Measurements from ENCODE around the gene PLIN3. TPM values are rescaled to one million over a fixed set of nuclear protein-coding genes. Genes with fewer than 3 reads are reported as not detected.

Gene PLIN3
- total RNA-seq, 1 experiment from 2014 or later = 104 TPM

- Histone ChIP-seq H3K36me3 (ENCODE audit: low read depth) (0 out of 2 replicates have a peak, but pooled peaks cover 3% of the 10 kb centered on the region), H3K9me3 (ENCODE audit: insufficient read depth, low read depth) (no peaks in the 10 kb centered on the region), H3K27ac (no peak overlapping the region), H4K20me1 (ENCODE audit: insufficient read depth) (no peaks in the 10 kb centered on the region), H3K27me3 (ENCODE audit: insufficient read depth, low read depth) (no peaks in the 10 kb centered on the region), H3K79me2 (ENCODE audit: low read depth) (peaks cover 25% of the 10 kb centered on the region), H3F3A (ENCODE audit: insufficient read depth, low read depth) (peaks cover 20% of the 10 kb centered on the region), H2AFZ (no peak overlapping the region), H3K9me2 (ENCODE audit: insufficient read depth) (no peaks in the 10 kb centered on the region), H3K4me1 (replicated peaks; ENCODE audit: insufficient read depth) (peaks cover 24% of the 10 kb centered on the region), H3K4me2 (no peak overlapping the region), H3K4me3 (no peak overlapping the region)
- POLR2A ChIA-PET (ENCODE audit: unreplicated experiment) = no interaction called here
- intact Hi-C loops (cut with micrococcal nuclease; ENCODE audit: unreplicated experiment) = no loop called here
- TF ChIP-seq, protein P1, sequence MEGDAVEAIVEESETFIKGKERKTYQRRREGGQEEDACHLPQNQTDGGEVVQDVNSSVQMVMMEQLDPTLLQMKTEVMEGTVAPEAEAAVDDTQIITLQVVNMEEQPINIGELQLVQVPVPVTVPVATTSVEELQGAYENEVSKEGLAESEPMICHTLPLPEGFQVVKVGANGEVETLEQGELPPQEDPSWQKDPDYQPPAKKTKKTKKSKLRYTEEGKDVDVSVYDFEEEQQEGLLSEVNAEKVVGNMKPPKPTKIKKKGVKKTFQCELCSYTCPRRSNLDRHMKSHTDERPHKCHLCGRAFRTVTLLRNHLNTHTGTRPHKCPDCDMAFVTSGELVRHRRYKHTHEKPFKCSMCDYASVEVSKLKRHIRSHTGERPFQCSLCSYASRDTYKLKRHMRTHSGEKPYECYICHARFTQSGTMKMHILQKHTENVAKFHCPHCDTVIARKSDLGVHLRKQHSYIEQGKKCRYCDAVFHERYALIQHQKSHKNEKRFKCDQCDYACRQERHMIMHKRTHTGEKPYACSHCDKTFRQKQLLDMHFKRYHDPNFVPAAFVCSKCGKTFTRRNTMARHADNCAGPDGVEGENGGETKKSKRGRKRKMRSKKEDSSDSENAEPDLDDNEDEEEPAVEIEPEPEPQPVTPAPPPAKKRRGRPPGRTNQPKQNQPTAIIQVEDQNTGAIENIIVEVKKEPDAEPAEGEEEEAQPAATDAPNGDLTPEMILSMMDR (conservative IDR thresholded peaks at IDR 0.05) = no peak
- no peak for TF ChIP-seq EZH2 (IDR thresholded peaks at IDR 0.05; ENCODE audit: low read depth)
- DNase-seq = no peak
- CTCF ChIA-PET = interaction anchor here (0.6 kb wide), 1 partner anchor 38 kb away, joined by 3 read pairs; no protein-coding TSS in a partner anchor
- no TSS peak for BruUV-seq (replicated peaks)
Measured at GRCh38 chr19:4908360-4908759, 40.9 kb upstream of the PLIN3 start.

- BruUV-seq (replicated peaks) = no TSS peak
- Histone ChIP-seq H3K79me2 (ENCODE audit: low read depth) (peaks cover 15% of the 10 kb centered on the region), H3K36me3 (ENCODE audit: low read depth) (no peaks in the 10 kb centered on the region), H3F3A (ENCODE audit: insufficient read depth, low read depth) (peaks cover 7% of the 10 kb centered on the region; the same call in 1 of the 2 replicates), H3K9me2 (ENCODE audit: insufficient read depth) (no peaks in the 10 kb centered on the region), H3K27ac (no peak overlapping the region), H3K4me1 (replicated peaks; ENCODE audit: insufficient read depth) (peaks cover 11% of the 10 kb centered on the region), H3K9me3 (ENCODE audit: insufficient read depth, low read depth) (no peaks in the 10 kb centered on the region), H4K20me1 (ENCODE audit: insufficient read depth) (no peaks in the 10 kb centered on the region), H2AFZ (no peak overlapping the region), H3K27me3 (ENCODE audit: insufficient read depth, low read depth) (no peaks in the 10 kb centered on the region), H3K4me3 (no peak overlapping the region), H3K4me2 (no peak overlapping the region)
- ChIA-PET CTCF (no interaction called here), POLR2A (ENCODE audit: unreplicated experiment) (no interaction called here)
- TF ChIP-seq, protein P1 (conservative IDR thresholded peaks at IDR 0.05) = no peak
- no peak for TF ChIP-seq EZH2 (IDR thresholded peaks at IDR 0.05; ENCODE audit: low read depth)
- no peak for DNase-seq
- intact Hi-C loops (cut with micrococcal nuclease; ENCODE audit: unreplicated experiment) = no loop called here
Measured at GRCh38 chr19:4906963-4907362, 39.5 kb upstream of the PLIN3 start.

DNA sequence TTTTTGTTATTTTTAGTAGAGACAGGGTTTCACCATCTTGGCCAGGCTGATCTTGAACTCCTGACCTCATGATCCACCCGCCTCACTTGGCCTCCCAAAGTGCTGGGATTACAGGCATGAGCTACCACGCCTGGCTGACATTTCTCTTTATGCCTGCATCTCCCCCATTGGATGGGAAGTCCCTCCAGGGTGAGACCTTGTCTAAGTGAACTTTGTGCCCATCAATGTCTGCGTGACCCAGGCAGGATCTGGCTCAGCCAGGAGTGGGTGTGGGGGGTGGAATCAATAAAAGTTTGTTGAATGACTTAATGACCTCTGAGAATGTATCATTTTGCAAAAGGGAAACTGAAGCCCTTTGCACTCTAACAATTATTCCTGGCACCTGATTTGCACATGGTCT is 37.0 kb upstream of the PLIN3 start:
- Histone ChIP-seq H4K20me1 (ENCODE audit: insufficient read depth) (no peaks in the 10 kb centered on the region), H3K9me3 (ENCODE audit: insufficient read depth, low read depth) (no peaks in the 10 kb centered on the region), H3K4me1 (replicated peaks; ENCODE audit: insufficient read depth) (no peaks in the 10 kb centered on the region), H3K9me2 (ENCODE audit: insufficient read depth) (no peaks in the 10 kb centered on the region), H3K27ac (no peak overlapping the region), H3K27me3 (ENCODE audit: insufficient read depth, low read depth) (no peaks in the 10 kb centered on the region), H3K4me3 (no peak overlapping the region), H3F3A (ENCODE audit: insufficient read depth, low read depth) (no peaks in the 10 kb centered on the region), H2AFZ (no peak overlapping the region), H3K36me3 (ENCODE audit: low read depth) (no peaks in the 10 kb centered on the region), H3K79me2 (ENCODE audit: low read depth) (no peaks in the 10 kb centered on the region), H3K4me2 (no peak overlapping the region)
- TF ChIP-seq, protein P1 (conservative IDR thresholded peaks at IDR 0.05) = no peak
- no peak for TF ChIP-seq EZH2 (IDR thresholded peaks at IDR 0.05; ENCODE audit: low read depth)
- no TSS peak for BruUV-seq (replicated peaks)
- ChIA-PET CTCF (no interaction called here), POLR2A (ENCODE audit: unreplicated experiment) (no interaction called here)
- DNase-seq = no peak
- intact Hi-C loops (cut with micrococcal nuclease; ENCODE audit: unreplicated experiment) = no loop called here
